WTC11 (cell line): ENCODE results near the gene COL5A1.

Experiments
- IRF2 ChIP-seq: sonication (generic); formaldehyde crosslinking; IDR thresholded peaks from 2 replicates; pipeline ENCODE4 v1.8.0; 2022; ENCODE audit warnings: low read depth, missing genetic modification reagents, borderline replicate concordance
- TP53 ChIP-seq: sonication (generic); formaldehyde crosslinking; IDR thresholded peaks from 2 replicates; pipeline ENCODE4 v1.8.1; 2023; ENCODE audit warnings: mild to moderate bottlenecking, missing genetic modification reagents
- ZNF121 ChIP-seq: sonication (generic); formaldehyde crosslinking; IDR thresholded peaks from 2 replicates; pipeline ENCODE4 v1.8.0; 2023; ENCODE audit warnings: missing genetic modification reagents
- ZNF232 ChIP-seq: sonication (generic); formaldehyde crosslinking; IDR thresholded peaks from 2 replicates; pipeline ENCODE4 v1.8.0; 2022; ENCODE audit warnings: mild to moderate bottlenecking, missing genetic modification reagents
- TF ChIP-seq, protein P1 (sequence below): fragments of 200-600 bp; IDR thresholded peaks from 2 replicates; pipeline ENCODE4 v1.8.0; 2022; ENCODE audit warnings: antibody characterized with exemption
- TF ChIP-seq, protein P2 (sequence below): sonication (generic); formaldehyde crosslinking; IDR thresholded peaks from 2 replicates; pipeline ENCODE4 v1.8.1; 2022; ENCODE audit warnings: low read depth, mild to moderate bottlenecking, moderate library complexity, missing genetic modification reagents, borderline replicate concordance
- TF ChIP-seq, protein P3 (sequence below): sonication (generic); formaldehyde crosslinking; IDR thresholded peaks from 2 replicates; pipeline ENCODE4 v1.8.1; 2023; ENCODE audit warnings: mild to moderate bottlenecking, missing genetic modification reagents, borderline replicate concordance

DNA sequence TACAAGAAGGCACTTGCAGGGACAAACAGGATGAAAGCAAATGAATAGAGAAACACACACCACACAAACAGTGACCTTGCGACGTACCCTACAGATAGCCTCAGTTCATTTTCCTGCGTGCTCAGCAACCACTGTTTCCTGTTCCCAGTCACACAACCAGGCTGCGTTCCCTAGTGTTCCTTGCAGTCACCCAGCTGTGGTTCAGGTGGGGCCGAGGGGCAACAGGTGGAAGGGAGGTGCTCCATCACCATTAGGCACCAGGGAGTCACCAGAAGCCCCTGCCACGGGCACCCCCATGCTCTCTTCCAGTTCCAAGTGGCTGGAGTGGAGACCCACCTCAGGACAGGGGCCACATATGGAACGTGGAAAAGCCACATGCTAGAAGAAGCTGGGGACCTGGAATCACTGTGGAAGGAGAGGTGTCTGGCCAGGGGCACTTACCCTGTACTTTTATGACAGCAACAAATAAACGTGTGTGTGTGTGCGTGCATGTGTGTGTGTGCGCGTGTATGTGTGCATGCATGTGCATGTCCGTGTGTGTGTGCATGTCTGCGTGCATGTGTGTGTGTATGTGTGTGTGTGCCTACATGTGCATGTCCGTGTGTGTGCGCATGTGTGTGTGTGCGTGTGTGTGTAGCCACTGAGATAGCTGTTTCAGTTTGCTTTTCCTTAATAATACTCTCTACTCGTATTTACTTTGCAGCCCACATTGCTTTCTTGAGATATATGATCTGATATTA, 220.2 kb downstream of the COL5A1 start:
- TF ChIP-seq TP53 (CRISPR knock-in tag) (no peak), ZNF121 (CRISPR knock-in tag) (no peak), IRF2 (CRISPR knock-in tag) (no peak), ZNF232 (CRISPR knock-in tag) (no peak)
- TF ChIP-seq, protein P1, sequence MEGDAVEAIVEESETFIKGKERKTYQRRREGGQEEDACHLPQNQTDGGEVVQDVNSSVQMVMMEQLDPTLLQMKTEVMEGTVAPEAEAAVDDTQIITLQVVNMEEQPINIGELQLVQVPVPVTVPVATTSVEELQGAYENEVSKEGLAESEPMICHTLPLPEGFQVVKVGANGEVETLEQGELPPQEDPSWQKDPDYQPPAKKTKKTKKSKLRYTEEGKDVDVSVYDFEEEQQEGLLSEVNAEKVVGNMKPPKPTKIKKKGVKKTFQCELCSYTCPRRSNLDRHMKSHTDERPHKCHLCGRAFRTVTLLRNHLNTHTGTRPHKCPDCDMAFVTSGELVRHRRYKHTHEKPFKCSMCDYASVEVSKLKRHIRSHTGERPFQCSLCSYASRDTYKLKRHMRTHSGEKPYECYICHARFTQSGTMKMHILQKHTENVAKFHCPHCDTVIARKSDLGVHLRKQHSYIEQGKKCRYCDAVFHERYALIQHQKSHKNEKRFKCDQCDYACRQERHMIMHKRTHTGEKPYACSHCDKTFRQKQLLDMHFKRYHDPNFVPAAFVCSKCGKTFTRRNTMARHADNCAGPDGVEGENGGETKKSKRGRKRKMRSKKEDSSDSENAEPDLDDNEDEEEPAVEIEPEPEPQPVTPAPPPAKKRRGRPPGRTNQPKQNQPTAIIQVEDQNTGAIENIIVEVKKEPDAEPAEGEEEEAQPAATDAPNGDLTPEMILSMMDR = no peak
- TF ChIP-seq, protein P2, sequence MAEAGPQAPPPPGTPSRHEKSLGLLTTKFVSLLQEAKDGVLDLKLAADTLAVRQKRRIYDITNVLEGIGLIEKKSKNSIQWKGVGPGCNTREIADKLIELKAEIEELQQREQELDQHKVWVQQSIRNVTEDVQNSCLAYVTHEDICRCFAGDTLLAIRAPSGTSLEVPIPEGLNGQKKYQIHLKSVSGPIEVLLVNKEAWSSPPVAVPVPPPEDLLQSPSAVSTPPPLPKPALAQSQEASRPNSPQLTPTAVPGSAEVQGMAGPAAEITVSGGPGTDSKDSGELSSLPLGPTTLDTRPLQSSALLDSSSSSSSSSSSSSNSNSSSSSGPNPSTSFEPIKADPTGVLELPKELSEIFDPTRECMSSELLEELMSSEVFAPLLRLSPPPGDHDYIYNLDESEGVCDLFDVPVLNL = no peak
- TF ChIP-seq, protein P3, sequence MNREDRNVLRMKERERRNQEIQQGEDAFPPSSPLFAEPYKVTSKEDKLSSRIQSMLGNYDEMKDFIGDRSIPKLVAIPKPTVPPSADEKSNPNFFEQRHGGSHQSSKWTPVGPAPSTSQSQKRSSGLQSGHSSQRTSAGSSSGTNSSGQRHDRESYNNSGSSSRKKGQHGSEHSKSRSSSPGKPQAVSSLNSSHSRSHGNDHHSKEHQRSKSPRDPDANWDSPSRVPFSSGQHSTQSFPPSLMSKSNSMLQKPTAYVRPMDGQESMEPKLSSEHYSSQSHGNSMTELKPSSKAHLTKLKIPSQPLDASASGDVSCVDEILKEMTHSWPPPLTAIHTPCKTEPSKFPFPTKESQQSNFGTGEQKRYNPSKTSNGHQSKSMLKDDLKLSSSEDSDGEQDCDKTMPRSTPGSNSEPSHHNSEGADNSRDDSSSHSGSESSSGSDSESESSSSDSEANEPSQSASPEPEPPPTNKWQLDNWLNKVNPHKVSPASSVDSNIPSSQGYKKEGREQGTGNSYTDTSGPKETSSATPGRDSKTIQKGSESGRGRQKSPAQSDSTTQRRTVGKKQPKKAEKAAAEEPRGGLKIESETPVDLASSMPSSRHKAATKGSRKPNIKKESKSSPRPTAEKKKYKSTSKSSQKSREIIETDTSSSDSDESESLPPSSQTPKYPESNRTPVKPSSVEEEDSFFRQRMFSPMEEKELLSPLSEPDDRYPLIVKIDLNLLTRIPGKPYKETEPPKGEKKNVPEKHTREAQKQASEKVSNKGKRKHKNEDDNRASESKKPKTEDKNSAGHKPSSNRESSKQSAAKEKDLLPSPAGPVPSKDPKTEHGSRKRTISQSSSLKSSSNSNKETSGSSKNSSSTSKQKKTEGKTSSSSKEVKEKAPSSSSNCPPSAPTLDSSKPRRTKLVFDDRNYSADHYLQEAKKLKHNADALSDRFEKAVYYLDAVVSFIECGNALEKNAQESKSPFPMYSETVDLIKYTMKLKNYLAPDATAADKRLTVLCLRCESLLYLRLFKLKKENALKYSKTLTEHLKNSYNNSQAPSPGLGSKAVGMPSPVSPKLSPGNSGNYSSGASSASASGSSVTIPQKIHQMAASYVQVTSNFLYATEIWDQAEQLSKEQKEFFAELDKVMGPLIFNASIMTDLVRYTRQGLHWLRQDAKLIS (CRISPR knock-in tag) = no peak
